PC-3 (cell line): Measurements from ENCODE around the gene ATP6V1G3.

Experiments
- EZH2 ChIP-seq: fragments of 300-600 bp; sonication (generic); IDR thresholded peaks from one replicate; pipeline ENCODE4 v1.6.1; 2017; ENCODE audit warnings: antibody characterized with exemption, mild to moderate bottlenecking, low read length; ENCODE audit not compliant: unreplicated experiment
- EZH2phosphoT487 ChIP-seq: fragments of 300-600 bp; sonication (generic); IDR thresholded peaks from 2 replicates; pipeline ENCODE4 v1.6.1; 2018; ENCODE audit warnings: mild to moderate bottlenecking, antibody characterized with exemption, low read length, borderline replicate concordance
- TF ChIP-seq, protein P1 (sequence below): fragments of 300-600 bp; sonication (generic); conservative IDR thresholded peaks from 2 replicates; pipeline ENCODE4 v1.5.1; 2017; ENCODE audit warnings: antibody characterized with exemption, low read depth, mild to moderate bottlenecking, low read length

DNA sequence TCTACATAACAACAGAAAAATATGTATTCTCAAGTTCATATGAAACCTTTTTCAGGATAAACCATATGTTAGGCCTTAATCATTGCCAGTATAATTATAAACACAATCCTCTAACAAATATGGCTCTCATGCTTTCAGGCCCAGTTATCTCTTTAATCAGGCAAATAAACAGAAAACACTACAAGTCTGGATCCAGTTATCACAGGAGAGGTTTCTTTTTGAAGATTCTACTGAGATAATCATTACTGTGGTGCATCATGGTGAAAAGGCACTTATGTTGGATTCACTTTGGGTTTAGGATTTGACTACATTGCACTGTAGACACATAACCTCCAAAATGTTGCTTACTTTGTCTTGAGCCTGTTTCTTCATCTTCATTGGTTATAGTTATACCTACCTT lies 8.4 kb upstream of the ATP6V1G3 start:
- TF ChIP-seq, protein P1, sequence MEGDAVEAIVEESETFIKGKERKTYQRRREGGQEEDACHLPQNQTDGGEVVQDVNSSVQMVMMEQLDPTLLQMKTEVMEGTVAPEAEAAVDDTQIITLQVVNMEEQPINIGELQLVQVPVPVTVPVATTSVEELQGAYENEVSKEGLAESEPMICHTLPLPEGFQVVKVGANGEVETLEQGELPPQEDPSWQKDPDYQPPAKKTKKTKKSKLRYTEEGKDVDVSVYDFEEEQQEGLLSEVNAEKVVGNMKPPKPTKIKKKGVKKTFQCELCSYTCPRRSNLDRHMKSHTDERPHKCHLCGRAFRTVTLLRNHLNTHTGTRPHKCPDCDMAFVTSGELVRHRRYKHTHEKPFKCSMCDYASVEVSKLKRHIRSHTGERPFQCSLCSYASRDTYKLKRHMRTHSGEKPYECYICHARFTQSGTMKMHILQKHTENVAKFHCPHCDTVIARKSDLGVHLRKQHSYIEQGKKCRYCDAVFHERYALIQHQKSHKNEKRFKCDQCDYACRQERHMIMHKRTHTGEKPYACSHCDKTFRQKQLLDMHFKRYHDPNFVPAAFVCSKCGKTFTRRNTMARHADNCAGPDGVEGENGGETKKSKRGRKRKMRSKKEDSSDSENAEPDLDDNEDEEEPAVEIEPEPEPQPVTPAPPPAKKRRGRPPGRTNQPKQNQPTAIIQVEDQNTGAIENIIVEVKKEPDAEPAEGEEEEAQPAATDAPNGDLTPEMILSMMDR = no peak
- no peak for TF ChIP-seq EZH2
- no peak for TF ChIP-seq EZH2phosphoT487
